ENCODE data around the gene DICER1.

- no peak for TF ChIP-seq KLF13 (tag; IDR thresholded peaks at IDR 0.05; ENCODE audit: borderline replicate concordance, low read depth)
- no peak for TF ChIP-seq SLC30A9 (CRISPR knock-in tag; IDR thresholded peaks at IDR 0.05)
- no peak for TF ChIP-seq ELF2 (CRISPR knock-in tag; IDR thresholded peaks at IDR 0.05)
- no peak for TF ChIP-seq CREB1 (IDR thresholded peaks at IDR 0.05)
- TF ChIP-seq CREB1 (CRISPR knock-in tag; IDR thresholded peaks at IDR 0.05), result no peak
- no peak for TF ChIP-seq NR3C1 (CRISPR knock-in tag; IDR thresholded peaks at IDR 0.05)
- TF ChIP-seq, protein P1, sequence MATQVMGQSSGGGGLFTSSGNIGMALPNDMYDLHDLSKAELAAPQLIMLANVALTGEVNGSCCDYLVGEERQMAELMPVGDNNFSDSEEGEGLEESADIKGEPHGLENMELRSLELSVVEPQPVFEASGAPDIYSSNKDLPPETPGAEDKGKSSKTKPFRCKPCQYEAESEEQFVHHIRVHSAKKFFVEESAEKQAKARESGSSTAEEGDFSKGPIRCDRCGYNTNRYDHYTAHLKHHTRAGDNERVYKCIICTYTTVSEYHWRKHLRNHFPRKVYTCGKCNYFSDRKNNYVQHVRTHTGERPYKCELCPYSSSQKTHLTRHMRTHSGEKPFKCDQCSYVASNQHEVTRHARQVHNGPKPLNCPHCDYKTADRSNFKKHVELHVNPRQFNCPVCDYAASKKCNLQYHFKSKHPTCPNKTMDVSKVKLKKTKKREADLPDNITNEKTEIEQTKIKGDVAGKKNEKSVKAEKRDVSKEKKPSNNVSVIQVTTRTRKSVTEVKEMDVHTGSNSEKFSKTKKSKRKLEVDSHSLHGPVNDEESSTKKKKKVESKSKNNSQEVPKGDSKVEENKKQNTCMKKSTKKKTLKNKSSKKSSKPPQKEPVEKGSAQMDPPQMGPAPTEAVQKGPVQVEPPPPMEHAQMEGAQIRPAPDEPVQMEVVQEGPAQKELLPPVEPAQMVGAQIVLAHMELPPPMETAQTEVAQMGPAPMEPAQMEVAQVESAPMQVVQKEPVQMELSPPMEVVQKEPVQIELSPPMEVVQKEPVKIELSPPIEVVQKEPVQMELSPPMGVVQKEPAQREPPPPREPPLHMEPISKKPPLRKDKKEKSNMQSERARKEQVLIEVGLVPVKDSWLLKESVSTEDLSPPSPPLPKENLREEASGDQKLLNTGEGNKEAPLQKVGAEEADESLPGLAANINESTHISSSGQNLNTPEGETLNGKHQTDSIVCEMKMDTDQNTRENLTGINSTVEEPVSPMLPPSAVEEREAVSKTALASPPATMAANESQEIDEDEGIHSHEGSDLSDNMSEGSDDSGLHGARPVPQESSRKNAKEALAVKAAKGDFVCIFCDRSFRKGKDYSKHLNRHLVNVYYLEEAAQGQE (IDR thresholded peaks at IDR 0.05; ENCODE audit: borderline replicate concordance), result no peak
- TF ChIP-seq, protein P1 (CRISPR knock-in tag; IDR thresholded peaks at IDR 0.05; ENCODE audit: low read depth), result no peak
- TF ChIP-seq ELF4 (CRISPR knock-in tag; IDR thresholded peaks at IDR 0.05), result no peak
- no peak for TF ChIP-seq NFRKB (IDR thresholded peaks at IDR 0.05; ENCODE audit: low read depth)
- TF ChIP-seq MCM2 (IDR thresholded peaks at IDR 0.05; ENCODE audit: low read depth), result no peak
- TF ChIP-seq YY1 (IDR thresholded peaks at IDR 0.05; ENCODE audit: borderline replicate concordance in 1 of 3, control insufficient read depth in 1 of 3, extremely low read depth in 1 of 3, insufficient read depth in 3 of 3, insufficient read length in 1 of 3, insufficient replicate concordance in 2 of 3, low read depth in 1 of 3, low read length in 2 of 3), result no peak
Observed at GRCh38 chr14:95092723-95093122, 64.6 kb downstream of the DICER1 start.

All from K562 (cell line).